GM18867 (cell line): Measurements from ENCODE around the gene SLC35E2B.
"Not testable (repeated sequence)": the region's sequence is repeated elsewhere in the genome, so short reads cannot be mapped to it uniquely, and the experiment has no call there.

Experiments
- ATAC-seq: cut with Tn5 transposase; IDR thresholded peaks from one replicate; pipeline ENCODE4 v1.9.1; 2021; ENCODE audit warnings: mild to moderate bottlenecking, moderate library complexity; ENCODE audit not compliant: unreplicated experiment

The SLC35E2B gene

GRCh38 chr1:1692714-1693647 is at the start of gene SLC35E2B:
SLC35E2B (minus strand) TSS chr1:1692795; CDS start chr1:1676699, 16,096 bp downstream.
- peak; percentile 75 for ATAC-seq

GRCh38 chr1:1741013-1741412 is 48.4 kb upstream of the SLC35E2B start:
- not testable (repeated sequence) for ATAC-seq

GRCh38 chr1:1738799-1739337 is 46.3 kb upstream of the SLC35E2B start:
- ATAC-seq, result not testable (repeated sequence)

DNA sequence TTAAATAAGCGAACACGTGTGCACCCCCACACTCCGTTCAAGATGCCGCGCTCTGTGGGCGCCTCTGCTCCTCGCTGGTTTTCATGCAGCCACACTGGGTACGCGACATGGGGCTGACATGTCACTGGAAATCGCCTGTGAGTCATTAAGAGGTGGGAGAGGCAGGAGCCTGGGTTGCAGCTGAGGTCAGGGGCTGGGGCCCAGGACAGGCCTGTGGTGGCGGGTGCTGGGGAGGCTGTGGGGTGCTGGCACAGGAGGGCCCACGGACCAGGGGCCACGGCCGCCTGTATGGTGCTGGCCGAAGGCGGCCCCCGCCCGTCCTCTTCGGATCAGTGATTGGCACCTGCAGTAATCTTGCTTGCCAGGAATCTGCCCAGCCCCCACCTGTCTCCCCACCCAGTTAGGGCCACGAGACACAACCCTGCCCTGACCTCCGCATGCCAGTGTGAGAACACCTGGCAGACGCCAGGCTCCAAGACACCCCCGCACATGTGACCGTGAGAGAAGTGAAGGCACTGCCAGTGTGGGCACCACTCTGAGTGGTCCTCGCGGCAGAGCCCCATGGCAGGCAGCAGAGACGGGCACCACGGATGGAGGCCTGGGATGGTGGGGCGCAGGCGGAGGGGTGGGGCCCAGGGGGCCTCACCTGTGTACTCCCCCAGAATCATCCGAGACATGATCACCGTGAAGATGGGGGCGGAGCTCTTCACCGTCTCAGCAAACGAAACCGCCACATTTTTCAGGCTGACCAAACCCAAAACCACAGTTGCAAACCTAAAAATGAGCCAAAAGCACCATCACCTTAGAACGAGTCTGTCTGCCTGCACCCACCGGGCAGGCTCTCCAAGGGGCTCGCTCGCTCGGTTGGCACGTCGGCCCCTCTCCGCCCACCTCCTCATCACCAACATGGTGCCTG is 45.3 kb upstream of the SLC35E2B start:
- peak; percentile 51 for ATAC-seq

GRCh38 chr1:1732381-1732780 is 39.8 kb upstream of the SLC35E2B start:
- no peak for ATAC-seq

- no peak for ATAC-seq
Measured at GRCh38 chr1:1730870-1731269, 38.3 kb upstream of the SLC35E2B start.

DNA sequence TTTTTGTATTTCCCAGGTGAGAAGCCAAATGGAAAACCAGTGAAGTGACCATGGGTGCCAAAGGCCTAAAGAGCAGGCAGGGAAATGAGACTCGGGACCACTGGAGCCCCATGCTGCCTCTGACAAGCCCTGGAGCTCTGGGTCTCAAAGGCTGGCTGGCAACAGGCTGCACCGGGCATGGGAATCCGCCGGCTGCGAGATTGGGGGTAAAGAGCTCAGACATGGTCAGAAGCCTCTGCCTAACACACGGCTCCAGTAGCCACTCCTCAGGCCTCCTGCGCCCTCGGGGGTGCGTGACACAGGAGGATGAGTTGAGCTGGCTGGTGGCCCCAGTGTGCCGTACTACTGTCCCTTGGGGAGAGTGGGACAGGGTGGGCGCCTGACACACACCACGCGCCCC is 37.6 kb upstream of the SLC35E2B start:
- not testable (repeated sequence) for ATAC-seq

GRCh38 chr1:1729116-1729816 is 36.7 kb upstream of the SLC35E2B start:
- ATAC-seq, result not testable (repeated sequence)

GRCh38 chr1:1728308-1729005 is 35.9 kb upstream of the SLC35E2B start:
- not testable (repeated sequence) for ATAC-seq

- ATAC-seq, result not testable (repeated sequence)
Measured at GRCh38 chr1:1727131-1727651, 34.6 kb upstream of the SLC35E2B start.

DNA sequence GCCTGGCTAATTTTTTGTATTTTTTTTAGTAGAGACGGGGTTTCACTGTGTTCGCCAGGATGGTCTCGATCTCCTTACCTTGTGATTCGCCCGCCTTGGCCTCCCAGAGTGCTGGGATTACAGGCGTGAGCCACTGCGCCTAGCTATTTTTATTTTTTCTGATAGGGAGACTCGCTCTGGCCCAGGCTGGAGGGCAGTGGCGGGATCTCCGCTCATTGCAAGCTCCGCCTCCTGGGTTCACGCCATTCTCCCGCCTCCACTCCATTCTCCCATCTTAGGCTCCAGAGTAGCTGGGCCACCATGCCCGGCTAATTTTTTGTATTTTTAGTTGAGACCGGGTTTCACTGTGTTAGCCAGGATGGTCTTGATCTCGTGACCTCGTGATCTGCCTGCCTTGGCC is 33.5 kb upstream of the SLC35E2B start:
- not testable (repeated sequence) for ATAC-seq

DNA sequence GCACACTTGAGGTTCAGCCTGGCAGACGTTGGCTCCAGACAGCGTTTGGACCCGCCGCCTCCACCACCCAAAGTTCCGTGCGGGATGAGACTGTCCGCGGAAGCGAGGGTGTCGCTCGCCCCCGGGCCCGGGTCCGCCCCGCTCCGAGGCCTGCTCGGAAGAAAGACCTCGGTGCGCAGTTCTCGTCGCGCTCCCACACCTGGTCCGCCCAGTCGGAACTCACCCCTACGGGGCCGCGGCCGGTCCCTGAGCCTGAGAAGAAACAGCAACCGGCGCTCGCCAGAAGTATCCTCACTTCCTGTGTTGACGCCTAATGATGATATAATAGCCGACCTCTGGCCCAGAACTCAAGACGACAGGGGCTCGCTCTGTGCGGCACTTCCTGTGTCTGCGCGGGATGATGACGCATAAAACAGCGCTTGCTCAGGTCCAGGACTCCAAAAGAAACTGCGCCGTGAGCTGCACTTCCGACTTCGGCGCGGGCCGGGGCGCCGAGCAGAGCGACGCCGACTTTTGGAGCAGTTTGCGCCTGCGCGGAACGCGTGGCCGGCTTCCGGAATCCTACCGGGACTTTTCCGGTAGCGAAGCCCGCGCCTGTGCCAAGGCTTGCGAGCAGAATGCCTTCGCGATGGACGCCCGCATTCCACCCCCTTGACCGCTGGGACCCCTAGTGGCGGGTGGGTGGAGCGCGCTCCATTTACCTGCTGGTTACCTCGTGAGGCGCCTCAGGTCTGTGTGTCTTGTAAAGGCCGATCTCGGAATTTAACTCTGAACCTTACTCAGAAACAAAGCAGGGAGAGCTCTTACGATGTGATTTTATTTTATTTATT is 31.7 kb upstream of the SLC35E2B start, which contains the start of gene CDK11A:
TSS of gene CDK11A (minus strand) at position 323 of the 830 bp plus-strand sequence. CDS start 1,539 bp downstream, outside the sequence.
- peak; percentile 91 for ATAC-seq

DNA sequence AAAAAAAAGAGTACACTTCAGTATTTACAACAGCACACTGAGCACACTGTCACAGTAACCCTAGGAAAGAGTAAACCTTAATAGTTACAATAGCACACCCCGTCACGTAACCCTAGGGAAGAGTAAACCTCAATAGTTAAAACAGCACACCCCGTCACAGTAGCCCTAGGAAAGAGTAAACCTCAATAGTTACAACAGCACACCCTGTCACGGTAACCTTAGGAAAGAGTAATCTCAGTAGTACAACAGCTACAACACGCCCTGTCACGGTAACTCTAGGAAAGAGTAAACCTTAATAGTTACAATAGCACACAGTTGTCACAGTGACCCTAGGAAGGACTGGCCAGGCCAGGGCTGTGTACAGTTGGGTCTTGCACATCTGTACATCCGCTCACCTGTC is 28.6 kb upstream of the SLC35E2B start:
- no peak for ATAC-seq

DNA sequence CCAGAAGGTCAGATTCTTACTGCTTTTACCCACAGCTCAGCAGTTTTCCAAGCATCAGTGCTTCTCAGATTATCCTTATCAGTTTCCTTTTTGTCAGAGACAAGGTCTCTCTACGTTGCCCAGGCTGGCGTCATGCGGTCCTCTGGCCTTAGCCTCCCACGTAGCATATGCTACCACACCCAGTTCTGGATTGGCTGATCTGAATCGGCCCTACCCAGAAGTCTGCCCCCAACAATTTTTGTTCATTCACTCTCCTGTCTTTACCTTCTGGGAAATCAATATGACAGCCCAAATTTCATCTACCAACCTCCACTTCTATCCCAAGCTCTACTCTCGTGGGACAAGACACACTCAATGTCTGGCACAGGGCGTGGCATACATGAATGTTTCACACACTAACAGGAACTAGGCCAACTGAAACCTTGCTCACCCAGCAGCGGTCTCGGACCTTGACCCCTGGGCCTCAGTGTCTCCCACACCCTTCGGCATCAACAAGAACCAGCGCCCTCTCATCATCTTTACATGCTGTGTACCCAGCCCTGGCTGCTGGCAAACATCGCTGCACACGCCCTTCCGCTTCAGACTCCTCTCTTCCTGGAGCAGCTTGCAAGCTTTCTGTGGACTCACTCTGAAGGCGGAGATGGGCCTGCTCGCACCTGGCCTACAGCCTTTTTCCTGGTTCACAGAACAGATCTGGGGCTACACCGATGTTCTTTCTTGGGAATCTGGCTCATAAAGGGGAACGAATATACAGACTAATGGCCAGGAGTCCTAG is 22.7 kb upstream of the SLC35E2B start:
- ATAC-seq, result not testable (repeated sequence)

DNA sequence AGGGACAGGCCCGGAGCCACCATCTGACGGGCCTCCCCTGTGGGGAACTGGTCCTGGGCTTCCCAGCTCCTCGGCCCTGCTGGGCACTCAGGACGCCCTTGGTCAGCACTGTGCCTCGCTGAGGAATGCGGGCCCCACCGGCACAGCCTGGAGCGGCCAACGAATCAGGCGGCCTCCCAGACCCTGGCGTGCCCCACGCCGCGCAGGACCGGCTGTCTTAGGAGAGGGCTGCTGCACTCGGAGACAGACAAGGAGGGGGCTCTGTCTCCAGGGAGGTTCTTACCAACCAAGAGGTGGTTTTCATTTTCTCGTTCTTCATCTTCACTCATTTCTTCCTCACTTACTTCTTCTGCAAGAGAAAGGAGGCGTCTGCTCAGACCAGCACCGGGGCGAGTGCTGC is 15.3 kb upstream of the SLC35E2B start:
- ATAC-seq, result not testable (repeated sequence)

GRCh38 chr1:1707241-1707640 is 14.6 kb upstream of the SLC35E2B start:
- not testable (repeated sequence) for ATAC-seq

DNA sequence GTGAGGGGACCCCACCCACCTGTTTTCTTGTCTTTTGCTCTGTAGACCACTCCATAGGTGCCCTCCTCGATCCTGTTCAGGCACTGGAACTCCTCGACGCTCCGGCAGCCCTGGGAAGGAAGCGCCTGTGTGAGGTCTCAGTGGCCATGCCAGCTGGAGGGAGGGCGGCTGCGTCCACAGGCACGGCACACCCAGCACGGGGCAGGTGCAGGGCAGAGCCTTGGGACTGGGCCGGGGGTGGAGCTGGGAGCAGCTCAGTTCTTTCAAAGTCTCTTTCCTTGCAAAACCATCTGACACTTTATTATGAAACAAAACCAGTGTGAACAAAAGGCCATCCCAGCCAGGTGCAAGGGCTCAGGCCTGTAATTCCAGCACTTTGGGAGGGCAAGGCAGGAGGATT is 13.0 kb upstream of the SLC35E2B start:
- ATAC-seq, result not testable (repeated sequence)
